ENCODE results near the gene GLOD5. TPM values are rescaled to one million over a fixed set of nuclear protein-coding genes. Genes with fewer than 3 reads are reported as not detected.

The GLOD5 gene
- total RNA-seq, 1 donor from 2014 or later: not detected

- Mint-ChIP-seq H3K27ac (ENCODE audit: unreplicated experiment) (no peak overlapping the region), H3K4me3 (ENCODE audit: unreplicated experiment) (no peak overlapping the region), H3K36me3 (ENCODE audit: unreplicated experiment) (no peaks in the 10 kb centered on the region), H3K27me3 (ENCODE audit: unreplicated experiment) (peaks cover 2% of the 10 kb centered on the region), H3K9me3 (ENCODE audit: unreplicated experiment) (peaks cover 4% of the 10 kb centered on the region), H3K4me1 (ENCODE audit: low read depth, unreplicated experiment) (no peaks in the 10 kb centered on the region)
- no peak for DNase-seq
- TF ChIP-seq, protein P1, sequence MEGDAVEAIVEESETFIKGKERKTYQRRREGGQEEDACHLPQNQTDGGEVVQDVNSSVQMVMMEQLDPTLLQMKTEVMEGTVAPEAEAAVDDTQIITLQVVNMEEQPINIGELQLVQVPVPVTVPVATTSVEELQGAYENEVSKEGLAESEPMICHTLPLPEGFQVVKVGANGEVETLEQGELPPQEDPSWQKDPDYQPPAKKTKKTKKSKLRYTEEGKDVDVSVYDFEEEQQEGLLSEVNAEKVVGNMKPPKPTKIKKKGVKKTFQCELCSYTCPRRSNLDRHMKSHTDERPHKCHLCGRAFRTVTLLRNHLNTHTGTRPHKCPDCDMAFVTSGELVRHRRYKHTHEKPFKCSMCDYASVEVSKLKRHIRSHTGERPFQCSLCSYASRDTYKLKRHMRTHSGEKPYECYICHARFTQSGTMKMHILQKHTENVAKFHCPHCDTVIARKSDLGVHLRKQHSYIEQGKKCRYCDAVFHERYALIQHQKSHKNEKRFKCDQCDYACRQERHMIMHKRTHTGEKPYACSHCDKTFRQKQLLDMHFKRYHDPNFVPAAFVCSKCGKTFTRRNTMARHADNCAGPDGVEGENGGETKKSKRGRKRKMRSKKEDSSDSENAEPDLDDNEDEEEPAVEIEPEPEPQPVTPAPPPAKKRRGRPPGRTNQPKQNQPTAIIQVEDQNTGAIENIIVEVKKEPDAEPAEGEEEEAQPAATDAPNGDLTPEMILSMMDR (IDR thresholded peaks at IDR 0.05; ENCODE audit: partially characterized antibody, unreplicated experiment): no peak
These were observed 11.1 kb downstream of the GLOD5 start for GRCh38 chrX:48772602-48773001.

DNA sequence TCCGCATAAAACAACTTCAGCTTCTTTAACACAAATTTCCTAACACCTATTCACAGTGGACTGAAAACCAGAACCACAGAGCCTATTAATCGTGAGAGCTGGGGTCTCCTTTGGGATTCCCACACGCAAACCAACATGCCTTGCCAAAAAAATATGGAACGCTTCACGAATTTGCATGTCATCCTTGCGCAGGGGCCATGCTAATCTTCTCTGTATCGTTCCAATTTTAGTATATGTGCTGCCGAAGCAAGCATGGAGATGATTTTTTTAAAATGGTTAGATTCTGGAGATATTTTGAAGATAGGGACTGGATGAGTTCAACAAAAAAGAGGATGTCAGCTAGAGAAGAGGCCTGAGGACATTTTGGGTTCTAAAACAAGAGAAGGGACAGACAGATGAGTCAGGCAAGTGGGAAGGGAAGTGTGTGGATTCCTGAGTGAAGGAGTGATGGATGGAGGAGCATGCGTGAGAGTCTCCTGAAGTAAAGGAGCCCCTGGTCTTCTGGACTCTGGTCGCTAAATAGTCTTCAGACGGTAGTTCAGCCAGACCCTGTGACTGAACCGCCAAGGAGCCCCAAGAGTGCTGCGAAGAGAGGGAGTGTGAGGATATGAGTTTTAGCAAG, 15.4 kb downstream of the GLOD5 start:
- TF ChIP-seq, protein P1 (IDR thresholded peaks at IDR 0.05; ENCODE audit: partially characterized antibody, unreplicated experiment): no peak
- no peak for DNase-seq
- H3K4me3 Mint-ChIP-seq (ENCODE audit: unreplicated experiment): no peak overlapping the region
- H3K9me3 Mint-ChIP-seq (ENCODE audit: unreplicated experiment): peaks cover 4% of the 10 kb centered on the region
- H3K27me3 Mint-ChIP-seq (ENCODE audit: unreplicated experiment): peaks cover 2% of the 10 kb centered on the region
- H3K36me3 Mint-ChIP-seq (ENCODE audit: unreplicated experiment): no peaks in the 10 kb centered on the region
- H3K4me1 Mint-ChIP-seq (ENCODE audit: low read depth, unreplicated experiment): no peaks in the 10 kb centered on the region
- no peak overlapping the region for H3K27ac Mint-ChIP-seq (ENCODE audit: unreplicated experiment)

GRCh38 chrX:48779399-48779798, 17.9 kb downstream of the GLOD5 start:
- no peak overlapping the region for H3K4me3 Mint-ChIP-seq (ENCODE audit: unreplicated experiment)
- H3K27ac Mint-ChIP-seq (ENCODE audit: unreplicated experiment): no peak overlapping the region
- TF ChIP-seq, protein P1 (IDR thresholded peaks at IDR 0.05; ENCODE audit: partially characterized antibody, unreplicated experiment): no peak
- peaks cover 2% of the 10 kb centered on the region for H3K27me3 Mint-ChIP-seq (ENCODE audit: unreplicated experiment)
- no peaks in the 10 kb centered on the region for H3K4me1 Mint-ChIP-seq (ENCODE audit: low read depth, unreplicated experiment)
- DNase-seq: no peak
- no peaks in the 10 kb centered on the region for H3K36me3 Mint-ChIP-seq (ENCODE audit: unreplicated experiment)
- peaks cover 4% of the 10 kb centered on the region for H3K9me3 Mint-ChIP-seq (ENCODE audit: unreplicated experiment)

DNA sequence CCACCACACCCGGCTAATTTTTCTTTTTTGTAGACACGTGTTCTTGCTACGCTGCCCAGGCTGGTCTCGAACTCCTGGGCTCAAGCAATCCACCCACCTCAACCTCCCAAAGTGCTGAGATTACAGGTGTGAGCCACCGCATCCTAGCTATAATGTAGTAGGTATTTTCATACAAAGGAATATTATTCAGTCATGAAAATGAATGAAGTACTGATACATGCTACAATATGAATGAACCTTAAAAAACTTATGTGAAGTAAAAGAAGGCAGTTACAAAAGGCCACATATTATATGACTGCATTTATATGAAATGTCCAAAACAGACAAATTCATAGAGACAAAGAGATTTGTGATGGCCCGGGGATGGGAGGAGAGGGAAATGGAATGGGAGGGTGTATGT, 20.2 kb downstream of the GLOD5 start:
- Mint-ChIP-seq H3K4me1 (ENCODE audit: low read depth, unreplicated experiment) (no peaks in the 10 kb centered on the region), H3K9me3 (ENCODE audit: unreplicated experiment) (peaks cover 1% of the 10 kb centered on the region)

GRCh38 chrX:48782216-48782615, 20.7 kb downstream of the GLOD5 start:
- Mint-ChIP-seq H3K4me1 (ENCODE audit: low read depth, unreplicated experiment) (no peaks in the 10 kb centered on the region), H3K4me3 (ENCODE audit: unreplicated experiment) (no peak overlapping the region), H3K36me3 (ENCODE audit: unreplicated experiment) (no peaks in the 10 kb centered on the region), H3K27ac (ENCODE audit: unreplicated experiment) (no peak overlapping the region), H3K9me3 (ENCODE audit: unreplicated experiment) (peaks cover 1% of the 10 kb centered on the region), H3K27me3 (ENCODE audit: unreplicated experiment) (no peaks in the 10 kb centered on the region)
- TF ChIP-seq, protein P1 (IDR thresholded peaks at IDR 0.05; ENCODE audit: partially characterized antibody, unreplicated experiment): no peak
- no peak for DNase-seq

More for the DNA sequence above, 20.2 kb downstream of the GLOD5 start:
- no peak for DNase-seq
- Mint-ChIP-seq H3K27me3 (ENCODE audit: unreplicated experiment) (no peaks in the 10 kb centered on the region), H3K27ac (ENCODE audit: unreplicated experiment) (no peak overlapping the region), H3K36me3 (ENCODE audit: unreplicated experiment) (no peaks in the 10 kb centered on the region), H3K4me3 (ENCODE audit: unreplicated experiment) (no peak overlapping the region)
- TF ChIP-seq, protein P1 (IDR thresholded peaks at IDR 0.05; ENCODE audit: partially characterized antibody, unreplicated experiment): no peak
